GM12878 (cell line): ENCODE measurements around the gene SLC37A2. TPM values are rescaled to one million over a fixed set of nuclear protein-coding genes. Genes with fewer than 3 reads are reported as not detected.

Experiments
- ATAC-seq: fragments of 200-7000 bp; cut with Tn5 transposase; 3 replicates; pipeline ENCODE4 v1.9.1; 2020; ENCODE audit warnings: mild to moderate bottlenecking, moderate library complexity
- BruUV-seq: library from RNA; stranded (reverse); fragments of 400-500 nt; replicated peaks from 2 replicates; lab custom pipeline; 2021; lab: Mats Ljungman, UMichigan
- CTCF ChIA-PET: fragments of 300-600 bp; sonication (Branson Sonifier 250); formaldehyde crosslinking; extraction: SDS; loops from one replicate; lab custom pipeline; 2021; ENCODE audit warnings: inconsistent platforms; lab: Yijun Ruan, JAX
- POLR2A ChIA-PET: fragments of 350-600 bp; formaldehyde crosslinking; extraction: SDS; loops from one replicate; lab custom pipeline; 2021; ENCODE audit warnings: inconsistent platforms; lab: Charles Lee
- RAD21 ChIA-PET: fragments of 300-600 bp; sonication (Branson Sonifier 250); formaldehyde crosslinking; loops from one replicate; lab custom pipeline; 2023; ENCODE audit warnings: antibody characterized with exemption; ENCODE audit not compliant: unreplicated experiment; lab: Charles Lee
- SMC1A ChIA-PET: fragments of 300-600 bp; sonication (Branson Sonifier 250); formaldehyde crosslinking; loops from one replicate; lab custom pipeline; 2023; ENCODE audit not compliant: unreplicated experiment, uncharacterized antibody; lab: Charles Lee
- DNase-seq: peaks from one replicate; pipeline ENCODE4 v3.0.0-alpha.2; 2011; ENCODE audit warnings: low read depth, low spot score
- FAIRE-seq: peaks from 3 replicates; lab custom pipeline; 2011; peaks lifted over from hg19 to GRCh38; lab: Jason Lieb, UNC
- H2AFZ ChIP-seq: 2 replicates; pipeline ENCODE4 v1.6.0; 2011; ENCODE audit warnings: low read depth, low read length, control low read depth; ENCODE audit not compliant: control insufficient read depth
- H3K27ac ChIP-seq: 2 replicates; pipeline ENCODE4 v1.5.1; 2011; ENCODE audit warnings: control low read depth; ENCODE audit not compliant: control insufficient read depth, insufficient read depth
- H3K27me3 ChIP-seq, 2 experiments: replicated peaks in 1 of 2; 2 replicates each; pipeline versions ENCODE4 v1.6.0 to v1.6.1; 2011; ENCODE audit warnings: low read length in 1 of 2; ENCODE audit not compliant: control insufficient read depth in 2 of 2, insufficient read depth in 2 of 2
- H3K36me3 ChIP-seq, 2 experiments: 2 replicates each; pipeline ENCODE4 v1.5.1; 2011; ENCODE audit warnings: low read length in 1 of 2; ENCODE audit not compliant: control insufficient read depth in 2 of 2, insufficient read depth in 2 of 2
- H3K4me1 ChIP-seq: 2 replicates; pipeline ENCODE4 v1.6.1; 2011; ENCODE audit warnings: mild to moderate bottlenecking, low read length, moderate library complexity, mixed read lengths; ENCODE audit not compliant: control insufficient read depth, insufficient read depth
- H3K4me2 ChIP-seq: 2 replicates; pipeline ENCODE4 v1.6.0; 2011; ENCODE audit warnings: control low read depth; ENCODE audit not compliant: control insufficient read depth, insufficient read depth
- H3K4me3 ChIP-seq: fragments of 200-600 bp; sonication (generic); 2 replicates; pipeline ENCODE4 v1.5.1; 2016
- H3K79me2 ChIP-seq: 2 replicates; pipeline ENCODE4 v1.6.0; 2011; ENCODE audit warnings: low read length; ENCODE audit not compliant: control insufficient read depth, insufficient read depth
- H3K9ac ChIP-seq: 2 replicates; pipeline ENCODE4 v1.8.0; 2011; ENCODE audit warnings: low read length, control low read depth, mixed read lengths; ENCODE audit not compliant: control insufficient read depth, insufficient read depth
- H3K9me3 ChIP-seq: replicated peaks from 3 replicates; pipeline ENCODE4 v1.5.1; 2011; ENCODE audit warnings: mild to moderate bottlenecking, low read length; ENCODE audit not compliant: control insufficient read depth, insufficient read depth
- H4K20me1 ChIP-seq: 2 replicates; pipeline ENCODE4 v1.6.0; 2011; ENCODE audit not compliant: control insufficient read depth, insufficient read depth
- ATF7 ChIP-seq: fragments of 450-650 bp; IDR thresholded peaks from 2 replicates; pipeline ENCODE4 v1.6.1; 2016; ENCODE audit warnings: low read depth, mild to moderate bottlenecking
- BRCA1 ChIP-seq: IDR thresholded peaks from 2 replicates; pipeline ENCODE4 v1.6.1; 2011; ENCODE audit warnings: low read depth, low read length, improper control_type of control experiment
- CEBPB ChIP-seq, 2 experiments: fragments of 150-350 bp in 1 of 2; IDR thresholded peaks; 2 replicates each; pipeline ENCODE4 v1.6.1; 2012 to 2014; ENCODE audit warnings: low read depth in 2 of 2, low read length in 2 of 2, borderline replicate concordance in 1 of 2, inconsistent platforms in 1 of 2
- E2F8 ChIP-seq: fragments of 450-650 bp; IDR thresholded peaks from 2 replicates; pipeline ENCODE4 v1.6.1; 2018; ENCODE audit warnings: mild to moderate bottlenecking, low read depth, moderate library complexity; ENCODE audit not compliant: partially characterized antibody
- FOS ChIP-seq: IDR thresholded peaks from 3 replicates; pipeline ENCODE4 v1.6.1; 2011; ENCODE audit warnings: borderline replicate concordance; ENCODE audit not compliant: insufficient read length; ENCODE audit errors: extremely low read depth
- JUNB ChIP-seq: IDR thresholded peaks from 2 replicates; pipeline ENCODE4 v1.6.1; 2016; ENCODE audit warnings: antibody characterized with exemption, mild to moderate bottlenecking
- MTA3 ChIP-seq: IDR thresholded peaks from 2 replicates; pipeline ENCODE4 v1.6.1; 2012; ENCODE audit warnings: low read length, inconsistent platforms, borderline replicate concordance
- NFYA ChIP-seq: IDR thresholded peaks from 2 replicates; pipeline ENCODE4 v1.6.1; 2011; ENCODE audit warnings: low read depth, mild to moderate bottlenecking, low read length, improper control_type of control experiment, borderline replicate concordance
- RFX5 ChIP-seq: IDR thresholded peaks from 2 replicates; pipeline ENCODE4 v1.6.1; 2011; ENCODE audit warnings: low read depth, low read length, improper control_type of control experiment
- SIX5 ChIP-seq: IDR thresholded peaks from 2 replicates; pipeline ENCODE4 v1.6.1; 2011; ENCODE audit warnings: mild to moderate bottlenecking, low read depth, low read length, moderate library complexity; ENCODE audit not compliant: severe bottlenecking
- SP1 ChIP-seq: IDR thresholded peaks from one replicate; pipeline ENCODE4 v1.6.1; 2011; ENCODE audit warnings: low read depth, low read length
- SREBF1 ChIP-seq: IDR thresholded peaks from 2 replicates; pipeline ENCODE4 v1.6.1; 2012; ENCODE audit warnings: mild to moderate bottlenecking, low read length
- STAT3 ChIP-seq: IDR thresholded peaks from 2 replicates; pipeline ENCODE4 v1.6.1; 2011; ENCODE audit warnings: low read depth, low read length, improper control_type of control experiment
- SUZ12 ChIP-seq: fragments of 200-600 bp; sonication (generic); IDR thresholded peaks from one replicate; pipeline ENCODE4 v1.6.1; 2018; ENCODE audit warnings: antibody characterized with exemption, mild to moderate bottlenecking; ENCODE audit not compliant: unreplicated experiment
- ZNF24 ChIP-seq: fragments of 450-650 bp; IDR thresholded peaks from 2 replicates; pipeline ENCODE4 v1.6.1; 2017; ENCODE audit warnings: antibody characterized with exemption, mild to moderate bottlenecking
- ZSCAN29 ChIP-seq: fragments of 450-650 bp; IDR thresholded peaks from 2 replicates; pipeline ENCODE4 v1.6.1; 2017; ENCODE audit warnings: mild to moderate bottlenecking, moderate library complexity
- WGBS: methylation state at CpG from one replicate; pipeline ENCODE4 v1.1.6; 2016; ENCODE audit warnings: low lambda C conversion rate; ENCODE audit not compliant: insufficient replicate concordance, insufficient coverage; ENCODE audit errors: missing lambda C conversion rate; 5-methylcytosine and 5-hydroxymethylcytosine counted together
- in situ Hi-C: fragments of 300-500 bp; cut with MboI; formaldehyde crosslinking; loops from 9 replicates; pipeline ENCODE4 v1.14.3; 2018; ENCODE audit warnings: mixed read lengths
- intact Hi-C: fragments of 100-400 bp; cut with micrococcal nuclease; formaldehyde crosslinking; loops from one replicate; pipeline ENCODE4 v1.14.2; 2022; ENCODE audit not compliant: unreplicated experiment
- polyA plus RNA-seq, 11 experiments: library from polyadenylated mRNA; depleted of rRNA in 4 of 11; unstranded in 6 of 11; stranded (reverse) in 5 of 11; fragments of >200 nt; fragmentation: Nextera tagmentation in 4 of 11; fragmentation: Illumina TruSeq in 1 of 11; extraction: Ambion mirVana in 4 of 11; extraction: Trizol in 1 of 11; gene quantifications; 1 replicate in 1 of 11; 2 replicates in 10 of 11; pipeline versions ENCODE4 v1.2.1 to v1.2.3, GENCODE V29; 2011 to 2016; ENCODE audit warnings: inconsistent platforms in 2 of 11, missing spikeins in 2 of 11, low read depth in 1 of 11
- total RNA-seq, 4 experiments: library from RNA; depleted of rRNA in 3 of 4; stranded (reverse); fragments of >200 nt in 3 of 4; fragmentation: Illumina TruSeq in 1 of 4; extraction: Trizol in 1 of 4; gene quantifications; 2 replicates each; pipeline versions ENCODE4 v1.2.1 to v1.2.3, GENCODE V29; 2013 to 2021
- TF ChIP-seq, protein P1 (sequence below): IDR thresholded peaks from 2 replicates; pipeline ENCODE4 v1.6.1; 2012; ENCODE audit warnings: low read depth, low read length, improper control_type of control experiment
- TF ChIP-seq, protein P2 (sequence below): fragments of 450-650 bp; IDR thresholded peaks from 2 replicates; pipeline ENCODE4 v1.6.1; 2017; ENCODE audit warnings: mild to moderate bottlenecking, moderate library complexity

SLC37A2 gene
- total and polyA plus RNA-seq, 10 of the 15 experiments (the other 5 are each of a cell fraction or from before 2014, with no cell fraction given) = 0.26 to 9.8 (median 2.0) TPM

DNA sequence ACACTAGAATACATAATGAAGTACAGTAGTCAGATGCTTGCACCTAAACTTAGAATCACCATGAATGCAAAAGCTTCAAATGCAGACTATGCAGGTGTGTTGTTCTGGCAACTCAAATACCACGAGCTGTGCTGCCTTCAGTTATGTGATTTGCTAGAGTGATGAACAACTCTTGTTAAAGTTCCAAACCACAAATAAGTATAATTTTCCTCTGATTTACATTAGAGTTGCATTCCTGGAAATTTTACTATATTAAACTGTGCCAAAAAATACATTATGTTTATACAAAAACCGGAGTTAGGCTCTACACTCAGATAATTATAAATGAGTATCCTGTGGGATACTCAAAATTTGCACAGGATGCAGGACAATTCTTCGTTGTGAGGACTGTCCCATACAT lies 45.4 kb downstream of the SLC37A2 start:
- Histone ChIP-seq H3K79me2 (peaks cover 10% of the 10 kb centered on the region), H2AFZ (no peak overlapping the region), H3K4me2 (no peak overlapping the region), H3K36me3 (no peaks in the 10 kb centered on the region), H3K27ac (no peak overlapping the region), H3K4me1 (peaks cover 3% of the 10 kb centered on the region; the same call in 1 of the 2 replicates), H3K4me3 (no peak overlapping the region), H3K9ac (no peak overlapping the region), H3K9me3 (no peaks in the 10 kb centered on the region; the same call in 2 of the 3 replicates), H4K20me1 (no peaks in the 10 kb centered on the region), H3K27me3 (no peaks in the 10 kb centered on the region)
- no TSS peak for BruUV-seq
- POLR2A ChIA-PET = interaction anchor here (2.1 to 3.9 kb wide), 2 partner anchors 37 to 45 kb away, joined by 11 to 55 read pairs; partner anchors contain the start of gene SLC37A2
- CTCF ChIA-PET = interaction anchor here (1.4 to 5.9 kb wide), 4 partner anchors 12 to 37 kb away, joined by 5 to 53 read pairs (median 33); no protein-coding TSS in a partner anchor
- intact Hi-C loops = no loop called here
- ATAC-seq = no peak
- in situ Hi-C loops = no loop called here
- no peak for DNase-seq
- SMC1A ChIA-PET = interaction anchor here (2.2 to 4.4 kb wide), 2 partner anchors 14 to 16 kb away, joined by 7 to 29 read pairs; no protein-coding TSS in a partner anchor
- FAIRE-seq = no peak
- 71% methylated on average over 3 of the region's 3 CpGs for WGBS
- RAD21 ChIA-PET = interaction anchor here (1.0 to 8.6 kb wide), 2 partner anchors 9 to 37 kb away, joined by 3 to 87 read pairs; no protein-coding TSS in a partner anchor
- TF ChIP-seq SIX5 (no peak), RFX5 (no peak), ATF7 (no peak), NFYA (no peak), BRCA1 (no peak), JUNB (no peak), E2F8 (no peak), SP1 (no peak), SUZ12 (no peak), ZNF24 (no peak), SREBF1 (no peak), MTA3 (no peak), CEBPB (IDR thresholded peaks at IDR 0.05; ENCODE audit: borderline replicate concordance in 1 of 2, low read depth in 2 of 2, low read length in 2 of 2) (no peak), FOS (no peak), STAT3 (no peak), ZSCAN29 (no peak)
- TF ChIP-seq, protein P1, sequence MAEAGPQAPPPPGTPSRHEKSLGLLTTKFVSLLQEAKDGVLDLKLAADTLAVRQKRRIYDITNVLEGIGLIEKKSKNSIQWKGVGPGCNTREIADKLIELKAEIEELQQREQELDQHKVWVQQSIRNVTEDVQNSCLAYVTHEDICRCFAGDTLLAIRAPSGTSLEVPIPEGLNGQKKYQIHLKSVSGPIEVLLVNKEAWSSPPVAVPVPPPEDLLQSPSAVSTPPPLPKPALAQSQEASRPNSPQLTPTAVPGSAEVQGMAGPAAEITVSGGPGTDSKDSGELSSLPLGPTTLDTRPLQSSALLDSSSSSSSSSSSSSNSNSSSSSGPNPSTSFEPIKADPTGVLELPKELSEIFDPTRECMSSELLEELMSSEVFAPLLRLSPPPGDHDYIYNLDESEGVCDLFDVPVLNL = no peak
- TF ChIP-seq, protein P2, sequence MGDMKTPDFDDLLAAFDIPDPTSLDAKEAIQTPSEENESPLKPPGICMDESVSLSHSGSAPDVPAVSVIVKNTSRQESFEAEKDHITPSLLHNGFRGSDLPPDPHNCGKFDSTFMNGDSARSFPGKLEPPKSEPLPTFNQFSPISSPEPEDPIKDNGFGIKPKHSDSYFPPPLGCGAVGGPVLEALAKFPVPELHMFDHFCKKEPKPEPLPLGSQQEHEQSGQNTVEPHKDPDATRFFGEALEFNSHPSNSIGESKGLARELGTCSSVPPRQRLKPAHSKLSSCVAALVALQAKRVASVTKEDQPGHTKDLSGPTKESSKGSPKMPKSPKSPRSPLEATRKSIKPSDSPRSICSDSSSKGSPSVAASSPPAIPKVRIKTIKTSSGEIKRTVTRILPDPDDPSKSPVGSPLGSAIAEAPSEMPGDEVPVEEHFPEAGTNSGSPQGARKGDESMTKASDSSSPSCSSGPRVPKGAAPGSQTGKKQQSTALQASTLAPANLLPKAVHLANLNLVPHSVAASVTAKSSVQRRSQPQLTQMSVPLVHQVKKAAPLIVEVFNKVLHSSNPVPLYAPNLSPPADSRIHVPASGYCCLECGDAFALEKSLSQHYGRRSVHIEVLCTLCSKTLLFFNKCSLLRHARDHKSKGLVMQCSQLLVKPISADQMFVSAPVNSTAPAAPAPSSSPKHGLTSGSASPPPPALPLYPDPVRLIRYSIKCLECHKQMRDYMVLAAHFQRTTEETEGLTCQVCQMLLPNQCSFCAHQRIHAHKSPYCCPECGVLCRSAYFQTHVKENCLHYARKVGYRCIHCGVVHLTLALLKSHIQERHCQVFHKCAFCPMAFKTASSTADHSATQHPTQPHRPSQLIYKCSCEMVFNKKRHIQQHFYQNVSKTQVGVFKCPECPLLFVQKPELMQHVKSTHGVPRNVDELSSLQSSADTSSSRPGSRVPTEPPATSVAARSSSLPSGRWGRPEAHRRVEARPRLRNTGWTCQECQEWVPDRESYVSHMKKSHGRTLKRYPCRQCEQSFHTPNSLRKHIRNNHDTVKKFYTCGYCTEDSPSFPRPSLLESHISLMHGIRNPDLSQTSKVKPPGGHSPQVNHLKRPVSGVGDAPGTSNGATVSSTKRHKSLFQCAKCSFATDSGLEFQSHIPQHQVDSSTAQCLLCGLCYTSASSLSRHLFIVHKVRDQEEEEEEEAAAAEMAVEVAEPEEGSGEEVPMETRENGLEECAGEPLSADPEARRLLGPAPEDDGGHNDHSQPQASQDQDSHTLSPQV = no peak
